Hematopoietic multipotent progenitor cell treated with erythropoietin and hydrocortisone succinate and interleukin-3 and kit ligand, for 15 days (in vitro differentiated cells): ENCODE measurements around the gene TPPP2.
"Not testable (repeated sequence)": the region's sequence is repeated elsewhere in the genome, so short reads cannot be mapped to it uniquely, and the experiment has no call there.

ENCODE experiments used
- DNase-seq: peaks from one replicate; pipeline ENCODE4 v3.0.0-alpha.2; 2015; ENCODE audit warnings: low spot score

The TPPP2 gene

DNA sequence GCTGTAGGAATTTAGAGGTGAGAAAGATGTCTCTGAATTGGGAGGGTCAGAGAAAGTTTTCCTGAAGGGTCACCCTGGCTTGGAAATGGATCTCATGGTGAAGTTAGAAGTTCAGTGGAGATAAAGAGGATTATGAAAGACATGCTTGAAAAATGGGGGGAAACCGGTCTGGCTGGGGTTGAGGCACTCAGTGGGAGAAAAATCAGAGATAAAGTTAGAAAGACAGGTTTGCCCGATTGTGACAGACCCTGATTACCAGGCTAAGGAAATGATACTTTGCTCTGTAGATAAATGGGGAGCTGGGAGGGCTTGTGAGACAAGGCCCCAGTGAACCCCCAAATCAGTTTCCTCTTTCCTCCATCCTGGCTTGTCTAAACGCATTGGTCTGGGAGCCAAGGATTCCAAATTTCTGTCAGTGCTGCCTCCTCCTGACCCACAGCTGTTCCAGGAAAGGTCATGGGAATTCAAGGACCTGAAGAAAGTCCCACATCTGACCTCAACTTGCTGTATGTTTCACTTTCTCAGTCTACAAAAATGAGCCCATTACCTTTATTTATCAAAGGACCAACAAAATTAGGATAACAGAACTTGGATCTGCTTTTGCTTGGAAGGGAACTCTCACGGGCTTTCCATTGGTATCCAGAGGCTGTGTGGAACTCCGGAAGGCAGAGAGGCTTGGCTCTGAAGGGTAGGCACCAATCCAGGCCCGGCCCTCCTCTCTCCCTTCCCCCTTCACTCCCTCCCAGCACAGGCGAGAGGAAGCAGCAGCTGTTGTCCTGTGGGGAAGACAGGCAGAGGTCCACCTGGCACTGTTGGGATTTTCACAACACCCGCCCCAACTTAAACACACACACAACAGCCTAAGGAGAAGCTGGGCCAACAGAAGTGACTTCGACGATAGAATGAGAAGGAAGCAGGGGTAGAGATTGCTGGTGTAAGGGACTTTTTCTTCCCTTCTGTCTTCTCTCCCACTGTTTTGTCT is 8.7 kb downstream of the TPPP2 start:
- DNase-seq: no peak

DNA sequence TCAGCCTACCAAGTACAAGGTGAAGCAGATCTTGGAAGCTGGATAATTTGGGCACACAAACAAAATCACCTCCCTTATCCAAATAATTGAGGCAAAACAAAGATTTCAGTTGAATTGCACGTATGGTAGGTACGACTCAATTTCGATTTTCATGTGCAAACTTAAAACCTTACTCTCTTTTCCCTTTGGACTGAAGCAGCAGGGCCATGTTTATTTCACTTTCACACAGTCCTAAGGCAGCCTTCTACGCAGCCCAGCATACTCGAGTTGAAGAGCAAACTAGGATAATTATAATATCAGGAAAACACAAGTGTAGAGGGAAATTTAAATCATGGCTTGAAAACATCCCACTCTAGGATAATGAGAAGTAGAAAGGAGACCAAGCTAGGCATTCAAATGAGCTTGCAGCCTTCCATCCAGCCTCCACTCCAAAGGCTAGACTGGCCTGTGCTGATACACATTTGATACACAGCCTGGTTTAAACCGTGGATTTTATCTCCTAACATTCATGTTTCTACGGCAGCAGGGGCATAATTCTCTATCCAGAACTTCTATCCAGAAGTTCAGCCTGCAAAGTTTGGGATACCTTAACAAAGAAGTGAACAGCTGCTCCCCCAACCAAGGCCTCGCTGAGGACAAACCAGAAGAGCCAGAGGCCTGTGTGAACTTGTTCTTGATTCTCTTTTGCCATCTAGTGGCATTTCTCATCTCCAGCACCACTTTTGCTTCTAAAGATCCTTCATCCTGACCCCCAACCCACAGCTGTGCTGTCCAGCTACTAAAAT is 9.8 kb downstream of the TPPP2 start:
- no peak for DNase-seq

DNA sequence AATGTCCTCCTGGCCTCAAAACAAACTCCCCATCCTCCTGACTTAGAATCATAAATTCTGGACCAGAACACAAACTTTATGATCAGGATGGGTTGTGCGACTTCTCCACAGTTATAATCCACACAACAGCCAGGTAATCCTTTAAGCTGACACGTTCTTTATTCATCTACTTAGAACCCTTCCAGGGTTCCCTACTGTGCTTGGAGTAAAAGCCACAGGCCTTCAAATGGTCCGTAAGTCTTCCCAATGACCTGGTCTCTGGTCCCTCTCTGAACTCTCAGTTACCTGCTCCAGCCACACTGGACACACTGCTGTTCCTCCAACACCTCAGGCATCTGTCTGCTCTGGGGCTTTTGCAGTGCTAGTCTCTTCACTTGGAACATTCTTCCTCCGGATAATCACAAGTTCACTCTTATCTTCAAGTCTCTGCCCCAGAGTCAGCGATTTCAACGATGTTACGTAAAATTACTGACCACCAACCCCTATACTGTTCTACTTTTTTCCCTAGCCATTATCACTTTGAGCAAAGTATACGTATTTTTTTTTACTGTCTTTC is 10.4 kb downstream of the TPPP2 start:
- DNase-seq: no peak

DNA sequence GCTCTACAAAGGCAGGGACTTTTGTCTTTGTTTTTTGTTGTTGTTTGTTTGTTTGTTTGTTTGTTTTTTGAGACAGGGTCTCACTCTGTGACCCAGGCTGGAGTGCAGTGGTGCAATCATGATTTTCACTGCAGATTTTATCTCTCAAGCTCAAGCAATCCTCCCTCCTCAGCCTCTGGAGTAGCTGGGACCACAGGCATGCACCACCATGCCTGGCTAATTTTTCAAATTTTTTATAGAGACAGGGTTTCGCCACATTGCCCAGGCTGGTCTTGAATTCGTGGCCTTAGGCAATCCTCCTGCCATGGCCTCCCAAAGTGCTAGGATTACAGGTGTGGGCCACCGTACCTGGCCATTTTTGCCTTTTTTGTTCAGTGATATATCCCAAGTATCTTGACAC is 10.9 kb downstream of the TPPP2 start:
- not testable (repeated sequence) for DNase-seq

DNA sequence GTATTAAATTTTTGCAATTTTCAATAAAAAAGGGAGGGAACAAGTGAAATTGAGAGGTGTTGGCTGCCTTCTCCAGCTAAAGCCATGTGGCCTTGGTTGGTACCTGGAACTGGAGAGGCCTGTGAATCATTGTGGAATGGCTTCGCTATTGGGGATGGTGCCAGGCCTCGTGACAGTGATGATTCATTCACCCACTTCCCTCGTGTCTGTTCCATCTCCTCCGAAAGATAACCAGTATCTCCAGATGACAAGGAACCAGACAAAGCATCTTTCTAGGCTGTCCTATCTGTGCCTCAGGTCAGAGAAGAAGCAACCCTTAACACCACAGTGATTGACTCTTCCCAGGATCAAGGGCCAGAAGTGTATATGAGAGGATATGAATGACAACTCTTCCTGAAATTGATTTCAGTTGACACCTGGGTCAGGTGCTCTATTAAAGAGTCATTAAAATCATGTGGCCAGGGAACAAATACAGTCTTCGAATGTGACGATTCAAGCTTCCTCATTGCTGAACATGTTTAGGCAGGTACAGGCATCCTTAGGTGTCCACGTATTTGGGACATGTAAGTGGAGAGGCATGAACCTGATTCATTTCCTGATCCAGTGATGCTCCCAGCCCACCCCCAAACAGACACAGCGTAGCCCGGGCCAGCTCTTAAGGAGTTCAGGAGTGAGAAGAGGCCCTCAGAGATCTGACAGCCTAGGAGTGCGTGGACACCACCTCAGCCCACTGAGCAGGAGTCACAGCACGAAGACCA is 11.8 kb downstream of the TPPP2 start, which contains the start of gene RNASE7:
TSS of gene RNASE7 (plus strand) at position 687 of the 758 bp plus-strand sequence. CDS start 631 bp downstream, outside the sequence.
- DNase-seq: no peak

DNA sequence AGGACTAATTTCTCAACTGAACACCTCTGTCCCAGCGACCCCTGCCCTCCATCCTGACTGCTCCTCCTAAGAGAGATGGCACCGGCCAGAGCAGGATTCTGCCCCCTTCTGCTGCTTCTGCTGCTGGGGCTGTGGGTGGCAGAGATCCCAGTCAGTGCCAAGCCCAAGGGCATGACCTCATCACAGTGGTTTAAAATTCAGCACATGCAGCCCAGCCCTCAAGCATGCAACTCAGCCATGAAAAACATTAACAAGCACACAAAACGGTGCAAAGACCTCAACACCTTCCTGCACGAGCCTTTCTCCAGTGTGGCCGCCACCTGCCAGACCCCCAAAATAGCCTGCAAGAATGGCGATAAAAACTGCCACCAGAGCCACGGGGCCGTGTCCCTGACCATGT is 12.9 kb downstream of the TPPP2 start:
- DNase-seq: no peak

DNA sequence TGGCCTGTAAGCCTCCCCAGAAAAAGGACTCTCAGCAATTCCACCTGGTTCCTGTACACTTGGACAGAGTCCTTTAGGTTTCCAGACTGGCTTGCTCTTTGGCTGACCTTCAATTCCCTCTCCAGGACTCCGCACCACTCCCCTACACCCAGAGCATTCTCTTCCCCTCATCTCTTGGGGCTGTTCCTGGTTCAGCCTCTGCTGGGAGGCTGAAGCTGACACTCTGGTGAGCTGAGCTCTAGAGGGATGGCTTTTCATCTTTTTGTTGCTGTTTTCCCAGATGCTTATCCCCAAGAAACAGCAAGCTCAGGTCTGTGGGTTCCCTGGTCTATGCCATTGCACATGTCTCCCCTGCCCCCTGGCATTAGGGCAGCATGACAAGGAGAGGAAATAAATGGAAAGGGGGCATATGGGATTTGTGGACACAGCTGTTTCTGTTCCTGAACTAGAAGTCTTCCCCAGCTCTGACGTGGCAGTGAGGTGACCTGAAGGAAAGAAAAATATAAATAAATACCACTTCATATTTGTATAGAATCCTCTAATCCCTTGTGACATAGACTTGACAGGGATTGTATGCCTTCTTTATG is 13.5 kb downstream of the TPPP2 start:
- no peak for DNase-seq

DNA sequence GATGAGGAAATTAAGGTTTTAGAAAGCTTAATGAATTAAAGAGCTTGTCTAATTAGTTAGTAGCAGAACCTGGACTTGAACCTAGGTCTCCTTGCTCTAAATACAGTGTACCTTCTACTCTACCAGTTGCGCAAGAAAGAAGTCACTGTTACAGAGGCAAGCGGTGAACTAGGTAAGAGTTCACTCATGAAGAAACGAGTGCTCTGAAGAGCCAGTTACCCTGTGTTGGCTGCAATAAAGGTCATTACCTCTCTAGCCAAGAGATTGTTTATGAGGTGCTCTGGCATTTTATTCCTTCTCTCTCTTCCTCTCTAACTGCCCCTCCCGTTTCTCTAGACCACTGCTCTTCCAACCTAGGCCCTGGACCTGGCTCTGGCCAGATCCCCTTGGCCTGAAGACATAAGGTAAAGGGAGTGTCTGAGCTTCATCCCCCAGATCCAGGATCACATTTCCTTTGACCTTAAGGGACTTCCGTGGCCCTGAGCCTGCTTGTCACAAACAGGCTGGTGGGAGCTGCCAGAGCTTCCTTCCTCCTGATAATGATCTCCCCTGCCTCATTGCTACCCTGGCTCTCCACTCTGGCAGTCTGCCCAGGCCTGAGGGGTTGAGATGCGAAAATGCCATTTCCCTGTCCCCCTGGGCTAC is 14.1 kb downstream of the TPPP2 start:
- no peak for DNase-seq

DNA sequence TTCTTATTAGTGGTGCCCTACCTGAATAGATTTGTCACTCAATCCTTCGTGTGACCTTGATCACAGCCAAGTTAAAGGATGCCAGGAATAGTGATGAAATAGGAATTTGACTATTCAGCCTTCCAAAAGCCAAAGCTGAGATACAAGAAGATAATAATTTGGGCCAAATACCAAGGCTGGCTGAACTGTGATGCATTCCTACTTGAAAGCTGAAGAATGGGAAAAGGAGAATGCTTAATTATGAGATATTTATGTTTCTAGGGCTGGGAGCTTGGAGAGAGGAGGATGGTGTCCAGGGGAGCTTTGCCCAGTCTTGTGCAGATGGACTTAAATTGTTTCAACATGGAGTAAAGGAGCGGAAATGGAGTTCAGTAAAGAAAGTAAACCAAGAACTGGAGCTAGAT is 17.4 kb downstream of the TPPP2 start:
- no peak for DNase-seq

DNA sequence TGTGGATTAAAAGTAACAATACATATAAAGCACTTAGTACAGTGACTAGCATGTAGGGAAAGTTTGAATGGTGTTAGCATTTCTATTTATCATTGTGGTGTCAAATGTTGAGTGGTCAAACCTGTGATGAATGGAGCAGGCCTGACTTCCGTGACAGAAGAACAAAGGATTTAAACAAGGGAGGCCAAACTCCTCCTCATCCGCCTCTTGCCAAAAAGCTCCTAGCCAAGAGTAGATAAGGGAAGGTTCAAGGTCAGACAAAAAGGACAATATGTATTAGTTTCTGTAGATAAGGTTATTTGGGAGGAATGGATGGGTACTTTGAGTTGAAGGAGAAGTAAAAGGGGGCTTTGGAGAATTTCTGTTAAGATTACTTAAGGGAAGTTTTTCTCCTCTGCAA is 18.6 kb downstream of the TPPP2 start:
- DNase-seq: no peak

DNA sequence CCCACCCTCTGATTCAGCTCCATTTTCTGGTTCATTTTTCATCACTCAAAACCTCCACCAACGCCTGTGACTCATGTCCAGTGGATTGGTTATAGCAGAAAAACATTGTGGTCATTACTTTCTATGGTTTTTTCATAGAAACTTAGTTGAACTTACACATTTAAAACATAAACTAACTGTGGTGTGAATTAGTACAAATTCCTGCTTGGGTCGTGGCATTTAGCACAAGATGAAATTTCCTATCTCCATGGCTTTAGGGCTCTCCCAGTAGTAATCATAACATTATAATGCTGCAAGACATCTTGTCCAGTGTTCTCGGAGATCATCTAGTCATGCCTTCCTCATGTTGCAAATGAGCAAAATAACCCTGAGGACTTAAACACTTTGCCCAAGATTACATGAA is 19.3 kb downstream of the TPPP2 start:
- DNase-seq: no peak

DNA sequence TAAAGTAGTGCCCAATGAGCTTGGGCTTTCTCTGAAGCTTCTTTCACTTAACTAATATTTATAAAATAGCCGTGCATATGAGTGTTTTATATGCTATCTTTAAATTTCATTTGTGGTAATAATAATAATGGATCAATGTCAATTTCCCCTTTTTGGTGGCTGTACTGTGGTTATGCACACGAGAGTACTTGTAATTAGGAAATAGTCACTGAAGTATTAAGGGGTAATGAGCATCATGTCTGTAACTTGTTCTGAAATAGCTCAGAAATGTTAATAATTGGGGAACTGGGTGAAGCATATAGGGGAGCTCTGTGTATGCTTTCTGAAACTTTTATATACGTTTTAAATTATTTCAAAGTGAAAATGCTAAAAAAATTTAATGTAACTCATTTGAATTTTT is 20.6 kb downstream of the TPPP2 start:
- DNase-seq: no peak

DNA sequence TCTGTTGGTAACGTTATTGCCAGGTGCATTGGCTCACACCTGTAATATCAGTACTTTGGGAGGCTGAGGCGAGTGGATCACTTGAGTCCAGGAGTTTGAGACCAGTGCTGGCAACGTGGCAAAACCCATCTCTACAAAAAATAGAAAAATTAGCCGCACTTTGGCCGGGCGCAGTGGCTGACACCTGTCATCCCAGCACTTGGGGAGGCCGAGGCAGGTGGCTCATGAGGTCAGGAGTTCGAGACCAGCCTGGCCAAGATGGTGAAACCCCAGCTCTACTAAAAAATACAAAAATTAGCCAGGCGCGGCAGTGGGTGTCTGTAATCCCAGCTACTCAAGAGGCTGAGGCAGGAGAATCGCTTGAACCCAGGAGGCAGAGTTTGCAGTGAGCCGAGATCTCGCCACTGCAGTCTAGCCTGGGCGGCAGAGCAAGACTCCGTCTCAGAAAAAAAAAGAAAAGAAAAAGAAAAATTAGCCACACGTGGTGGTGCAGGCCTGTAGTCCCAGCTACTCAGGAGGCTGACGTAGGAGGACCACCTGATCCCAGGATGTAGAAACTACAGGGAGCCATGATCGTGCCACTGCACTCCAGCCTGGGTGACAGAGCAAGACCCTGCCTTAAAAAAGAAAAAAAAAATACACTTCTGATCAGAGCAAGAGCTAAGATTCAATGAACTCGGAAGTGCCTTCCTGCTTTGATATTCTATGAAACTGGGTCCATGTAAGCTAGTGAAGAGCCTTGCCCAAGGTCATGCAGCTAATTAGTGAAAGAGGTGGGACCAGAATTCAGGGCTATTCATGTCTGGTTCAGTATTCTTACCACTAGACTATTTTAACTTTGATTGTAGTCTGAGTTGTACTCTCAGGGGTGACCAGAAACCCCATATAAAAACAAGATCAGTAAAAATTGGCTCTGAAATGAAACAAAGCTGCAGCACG is 23.4 kb downstream of the TPPP2 start:
- DNase-seq: no peak

DNA sequence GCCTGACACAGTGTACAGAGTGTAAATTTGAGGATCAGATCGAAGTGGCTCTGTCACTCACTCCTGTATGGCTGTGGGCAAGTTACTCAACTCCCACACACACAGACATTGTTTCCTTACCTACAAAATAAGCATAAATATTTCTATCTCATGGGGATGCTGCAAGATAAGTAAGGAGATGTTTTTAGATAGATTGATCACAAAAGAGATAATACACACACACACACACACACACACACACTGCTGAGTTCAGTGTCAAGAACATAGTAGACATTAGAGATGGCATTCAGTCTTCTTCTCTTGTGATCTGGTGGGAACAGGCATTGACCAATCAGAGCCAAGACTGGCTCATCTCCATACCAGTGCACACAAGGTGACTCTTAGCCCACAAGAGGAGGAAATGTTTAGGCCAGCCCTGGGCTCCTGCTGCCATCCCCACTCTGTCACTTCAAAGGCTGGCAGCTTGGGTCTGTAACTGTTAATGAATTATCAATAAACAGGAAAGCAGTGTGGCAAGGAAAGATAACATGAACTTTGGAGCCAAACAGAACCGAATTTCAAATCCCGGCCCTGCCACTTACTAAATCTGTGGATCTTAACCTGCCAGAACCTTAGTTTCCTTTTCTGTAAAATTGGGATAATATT is 24.2 kb downstream of the TPPP2 start:
- no peak for DNase-seq

DNA sequence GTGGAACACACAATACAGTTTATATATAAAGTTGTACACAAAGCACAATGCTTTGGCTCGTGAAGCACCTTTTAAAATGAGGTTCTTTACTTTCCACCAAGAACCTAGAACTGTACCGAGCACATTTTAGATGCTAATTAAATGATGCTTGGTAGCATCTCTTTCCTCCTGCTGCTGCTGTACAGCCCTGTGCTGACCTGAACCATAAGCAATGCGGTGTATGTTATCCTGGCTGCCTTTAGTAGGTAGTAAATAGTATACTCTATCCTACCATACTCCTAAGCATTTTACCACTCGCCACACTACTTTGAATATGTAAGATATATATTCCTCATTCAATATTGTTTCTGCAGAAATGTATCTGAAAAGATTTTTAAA is 24.7 kb downstream of the TPPP2 start:
- no peak for DNase-seq

DNA sequence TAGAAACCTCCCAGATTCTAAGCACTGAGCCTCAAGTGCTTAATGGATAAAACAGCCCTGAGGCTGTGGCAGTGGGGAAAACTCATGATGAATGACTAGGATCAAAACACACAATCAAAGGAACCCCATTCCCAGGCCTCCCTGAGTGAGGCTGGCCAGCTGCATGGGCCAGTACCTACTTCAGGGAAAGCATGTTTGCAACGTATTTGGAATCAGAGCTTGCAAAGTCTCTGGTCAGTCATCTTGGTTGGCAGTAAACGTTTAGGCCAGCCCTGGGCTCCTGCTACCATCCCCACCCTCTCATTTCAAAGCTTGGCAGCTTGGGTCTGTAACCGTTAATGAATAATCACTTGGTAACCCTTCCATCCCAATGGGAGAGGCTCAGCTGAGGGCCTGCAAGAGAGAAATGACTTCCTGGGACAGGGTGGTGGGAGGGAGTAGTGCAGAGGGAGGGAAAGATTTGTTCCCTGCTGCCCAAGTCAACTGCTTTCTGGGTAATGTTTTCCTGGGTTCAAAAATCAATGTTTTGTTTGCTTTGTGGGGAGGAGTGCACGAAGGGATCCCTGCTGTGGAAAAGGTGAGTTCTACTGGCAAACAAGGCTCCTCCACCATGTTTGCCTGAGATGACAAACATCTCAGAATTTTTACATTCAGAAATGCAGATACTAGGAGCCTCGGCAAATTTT is 25.6 kb downstream of the TPPP2 start:
- no peak for DNase-seq

DNA sequence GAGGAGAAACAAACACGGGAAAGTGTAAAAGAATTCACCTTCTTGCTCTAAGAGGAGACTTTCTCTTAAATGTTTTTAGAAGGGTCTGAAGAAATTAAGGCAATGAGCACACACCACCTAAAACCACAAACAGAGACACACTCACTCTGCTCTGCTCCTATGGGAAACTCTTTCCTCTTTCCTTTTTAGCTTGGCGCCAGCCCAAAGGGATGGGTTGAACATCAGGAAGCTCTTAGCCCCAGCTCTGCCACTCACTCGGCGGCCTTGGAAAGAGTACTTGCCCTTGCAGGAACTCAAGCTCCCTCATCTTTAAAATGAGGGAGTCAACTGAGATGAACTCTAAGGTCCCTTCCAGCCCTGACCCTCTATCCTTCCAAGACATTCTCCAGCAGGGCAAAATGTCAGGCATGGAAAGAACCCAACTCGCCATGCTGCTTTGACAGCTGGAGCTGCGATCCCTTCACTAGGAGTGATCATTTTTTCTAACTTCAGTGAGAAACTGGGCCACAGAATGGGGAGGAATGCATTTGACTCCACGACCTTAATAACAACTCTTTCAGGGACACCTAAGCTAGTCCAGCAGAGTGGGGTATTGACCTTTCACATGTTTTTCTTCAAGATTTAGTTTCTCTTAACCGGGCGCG is 26.6 kb downstream of the TPPP2 start:
- no peak for DNase-seq
